OCI-LY1 (cell line): ENCODE results near the gene OR5H2.

Experiments
- H2AFZ ChIP-seq: fragments of 200-600 bp; sonication (generic), shearing (Covaris generic); 2 replicates; pipeline ENCODE4 v1.6.0; 2014; ENCODE audit warnings: antibody characterized with exemption, mild to moderate bottlenecking, low read length
- H3F3A ChIP-seq: fragments of 200-600 bp; sonication (generic), shearing (Covaris generic); 2 replicates; pipeline ENCODE4 v1.6.0; 2014; ENCODE audit warnings: mild to moderate bottlenecking, antibody characterized with exemption, low read length, moderate library complexity; ENCODE audit not compliant: insufficient read depth
- H3K27ac ChIP-seq: fragments of 200-600 bp; sonication (generic); 2 replicates; pipeline ENCODE4 v1.5.1; 2014; ENCODE audit warnings: low read length, mixed run types, mild to moderate bottlenecking, low read depth; ENCODE audit not compliant: poor library complexity, severe bottlenecking
- H3K27me3 ChIP-seq: fragments of 200-600 bp; sonication (generic); 2 replicates; pipeline ENCODE4 v1.6.0; 2014; ENCODE audit warnings: antibody characterized with exemption, mild to moderate bottlenecking, low read length, moderate library complexity; ENCODE audit not compliant: insufficient read depth
- H3K36me3 ChIP-seq: fragments of 200-600 bp; sonication (generic); 2 replicates; pipeline ENCODE4 v1.6.1; 2014; ENCODE audit warnings: mild to moderate bottlenecking, antibody characterized with exemption, low read length, moderate library complexity, mixed read lengths; ENCODE audit not compliant: insufficient read depth
- H3K4me1 ChIP-seq: fragments of 200-600 bp; sonication (generic); 2 replicates; pipeline ENCODE4 v1.5.1; 2014; ENCODE audit warnings: mild to moderate bottlenecking, low read length, moderate library complexity; ENCODE audit not compliant: insufficient read depth, severe bottlenecking
- H3K4me2 ChIP-seq: fragments of 200-600 bp; sonication (generic), shearing (Covaris generic); 2 replicates; pipeline ENCODE4 v1.6.1; 2014; ENCODE audit warnings: low read length
- H3K4me3 ChIP-seq: fragments of 200-600 bp; sonication (generic); 2 replicates; pipeline ENCODE4 v1.5.1; 2014; ENCODE audit warnings: low read length, low read depth, mild to moderate bottlenecking, mixed read lengths; ENCODE audit not compliant: poor library complexity, severe bottlenecking
- H3K79me2 ChIP-seq: fragments of 200-600 bp; shearing (Covaris generic); 2 replicates; pipeline ENCODE4 v1.6.1; 2016; ENCODE audit warnings: mixed run types, low read length, mixed read lengths; ENCODE audit not compliant: insufficient read depth
- H3K9ac ChIP-seq: fragments of 200-600 bp; sonication (generic), shearing (Covaris generic); 2 replicates; pipeline ENCODE4 v1.6.1; 2014; ENCODE audit warnings: mild to moderate bottlenecking, low read length, mixed read lengths
- H3K9me2 ChIP-seq: fragments of 200-600 bp; sonication (generic), shearing (Covaris generic); 2 replicates; pipeline ENCODE4 v1.6.1; 2014; ENCODE audit warnings: low read depth, mild to moderate bottlenecking, low read length, mixed read lengths
- H3K9me3 ChIP-seq: fragments of 200-600 bp; shearing (Covaris generic); 2 replicates; pipeline ENCODE4 v1.6.1; 2014; ENCODE audit warnings: low read length, mixed read lengths
- H4K20me1 ChIP-seq: fragments of 200-600 bp; sonication (generic), shearing (Covaris generic); 2 replicates; pipeline ENCODE4 v1.6.0; 2016; ENCODE audit warnings: mild to moderate bottlenecking, low read length; ENCODE audit not compliant: insufficient read depth
- EZH2 ChIP-seq: fragments of 200-600 bp; sonication (generic), shearing (Covaris generic); IDR thresholded peaks from 2 replicates; pipeline ENCODE4 v1.8.0; 2017; ENCODE audit warnings: borderline replicate concordance, mixed run types, mild to moderate bottlenecking, antibody characterized with exemption, low read length, moderate library complexity, mixed read lengths
- TF ChIP-seq, protein P1 (sequence below): fragments of 200-600 bp; sonication (generic), shearing (Covaris generic); IDR thresholded peaks from 2 replicates; pipeline ENCODE4 v1.5.1; 2017; ENCODE audit warnings: mild to moderate bottlenecking, antibody characterized with exemption, low read length, moderate library complexity, mixed read lengths

Gene OR5H2

DNA sequence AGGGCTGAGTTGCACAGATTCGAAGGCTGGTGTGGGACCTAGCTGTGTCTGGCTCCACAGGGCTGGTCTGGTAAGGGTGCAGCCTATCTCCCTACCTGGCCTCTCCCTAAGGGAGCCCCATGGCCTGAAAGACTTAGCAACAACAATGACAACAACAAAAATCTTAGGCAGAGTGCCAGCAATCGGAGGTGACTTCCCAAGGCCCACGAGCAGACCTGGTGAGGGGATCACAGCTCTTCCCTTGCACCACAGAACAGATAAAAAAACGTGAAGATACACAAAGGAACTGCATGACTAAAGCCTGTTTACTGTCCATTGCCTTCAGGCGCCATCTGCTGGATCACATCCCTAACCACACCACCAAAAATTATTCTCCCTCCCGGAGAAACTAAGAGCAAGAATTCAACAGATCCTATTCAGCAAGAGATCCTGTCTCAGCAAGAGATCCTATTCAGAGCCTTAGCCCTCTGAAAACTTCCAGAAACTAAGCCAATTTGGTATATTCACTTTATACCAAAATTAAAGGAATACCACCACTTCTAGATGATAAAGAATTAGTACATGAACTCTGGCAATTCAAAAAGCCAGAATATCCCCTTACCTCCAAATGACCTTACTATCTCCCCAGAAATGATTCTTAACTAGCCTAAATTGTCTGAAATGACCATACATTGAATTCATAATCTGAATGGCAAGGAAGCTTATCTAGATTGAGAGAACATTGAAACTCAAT is 47.3 kb downstream of the OR5H2 start:
- Histone ChIP-seq H3K9ac (no peak overlapping the region), H3K9me3 (no peaks in the 10 kb centered on the region), H3K4me1 (no peaks in the 10 kb centered on the region), H3K36me3 (no peaks in the 10 kb centered on the region), H3K27ac (no peak overlapping the region), H3K79me2 (no peaks in the 10 kb centered on the region), H3K4me2 (no peak overlapping the region), H3F3A (no peaks in the 10 kb centered on the region), H3K27me3 (no peaks in the 10 kb centered on the region), H3K4me3 (no peak overlapping the region), H3K9me2 (no peaks in the 10 kb centered on the region), H2AFZ (no peak overlapping the region), H4K20me1 (no peaks in the 10 kb centered on the region)
- TF ChIP-seq, protein P1, sequence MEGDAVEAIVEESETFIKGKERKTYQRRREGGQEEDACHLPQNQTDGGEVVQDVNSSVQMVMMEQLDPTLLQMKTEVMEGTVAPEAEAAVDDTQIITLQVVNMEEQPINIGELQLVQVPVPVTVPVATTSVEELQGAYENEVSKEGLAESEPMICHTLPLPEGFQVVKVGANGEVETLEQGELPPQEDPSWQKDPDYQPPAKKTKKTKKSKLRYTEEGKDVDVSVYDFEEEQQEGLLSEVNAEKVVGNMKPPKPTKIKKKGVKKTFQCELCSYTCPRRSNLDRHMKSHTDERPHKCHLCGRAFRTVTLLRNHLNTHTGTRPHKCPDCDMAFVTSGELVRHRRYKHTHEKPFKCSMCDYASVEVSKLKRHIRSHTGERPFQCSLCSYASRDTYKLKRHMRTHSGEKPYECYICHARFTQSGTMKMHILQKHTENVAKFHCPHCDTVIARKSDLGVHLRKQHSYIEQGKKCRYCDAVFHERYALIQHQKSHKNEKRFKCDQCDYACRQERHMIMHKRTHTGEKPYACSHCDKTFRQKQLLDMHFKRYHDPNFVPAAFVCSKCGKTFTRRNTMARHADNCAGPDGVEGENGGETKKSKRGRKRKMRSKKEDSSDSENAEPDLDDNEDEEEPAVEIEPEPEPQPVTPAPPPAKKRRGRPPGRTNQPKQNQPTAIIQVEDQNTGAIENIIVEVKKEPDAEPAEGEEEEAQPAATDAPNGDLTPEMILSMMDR: peak; percentile 78
- TF ChIP-seq EZH2: no peak

DNA sequence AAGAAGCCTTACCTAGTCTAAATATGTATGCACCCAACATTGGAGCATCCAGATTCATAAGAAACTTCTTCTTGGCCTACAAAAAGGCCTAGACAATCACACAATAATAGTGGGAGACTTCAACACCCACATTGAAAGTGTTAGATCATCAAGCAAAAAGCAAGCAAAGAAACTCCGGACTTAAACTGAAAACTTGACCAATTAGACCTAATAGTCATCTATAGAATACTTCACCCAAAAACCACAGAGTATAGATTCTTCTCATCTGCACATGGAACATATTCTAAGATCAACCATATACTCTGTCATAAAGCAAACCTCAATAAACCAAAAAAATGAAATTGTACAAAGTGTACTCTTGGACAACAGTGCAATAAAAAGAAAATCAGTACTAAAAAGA is 49.0 kb downstream of the OR5H2 start:
- no peaks in the 10 kb centered on the region for H3K36me3 ChIP-seq
- H3K9ac ChIP-seq: no peak overlapping the region
- no peak overlapping the region for H3K27ac ChIP-seq
- no peak for TF ChIP-seq EZH2
- TF ChIP-seq, protein P1: no peak
- H3K27me3 ChIP-seq: no peaks in the 10 kb centered on the region
- no peaks in the 10 kb centered on the region for H3K4me1 ChIP-seq
- H4K20me1 ChIP-seq: no peaks in the 10 kb centered on the region
- no peaks in the 10 kb centered on the region for H3K9me2 ChIP-seq
- no peaks in the 10 kb centered on the region for H3K79me2 ChIP-seq
- no peaks in the 10 kb centered on the region for H3K9me3 ChIP-seq
- no peak overlapping the region for H2AFZ ChIP-seq
- H3K4me2 ChIP-seq: no peak overlapping the region
- no peaks in the 10 kb centered on the region for H3F3A ChIP-seq
- H3K4me3 ChIP-seq: no peak overlapping the region
